GM18502 (cell line): ENCODE results near the gene PLEKHG2.
A peak's percentile ranks its signal among the peaks of the same experiment; 100 is the strongest.
"Not testable (repeated sequence)": the region's sequence is repeated elsewhere in the genome, so short reads cannot be mapped to it uniquely, and the experiment has no call there.

Experiments
- ATAC-seq: cut with Tn5 transposase; IDR thresholded peaks from one replicate; pipeline ENCODE4 v1.9.1; 2021; ENCODE audit warnings: mild to moderate bottlenecking; ENCODE audit not compliant: unreplicated experiment, poor library complexity

Gene PLEKHG2

DNA sequence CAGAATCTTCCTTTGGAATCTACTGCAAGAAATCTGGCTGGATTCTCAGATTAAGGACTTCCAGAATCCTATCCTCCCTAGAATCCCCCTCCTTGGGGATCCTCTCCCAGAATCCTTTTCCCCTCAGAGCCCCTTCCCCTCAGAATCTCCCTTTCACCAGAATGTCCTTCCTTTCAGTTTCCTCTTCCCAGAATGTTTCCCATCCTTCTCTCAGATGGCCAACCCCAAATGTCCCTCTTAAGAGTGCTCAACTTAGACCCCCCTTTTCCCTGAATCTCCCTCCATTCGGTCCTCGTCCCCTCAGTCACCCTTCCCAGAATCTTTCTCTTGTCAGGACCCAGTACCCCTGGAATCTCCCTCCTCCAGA, 23.9 kb downstream of the PLEKHG2 start:
- ATAC-seq = no peak

GRCh38 chr19:39438270-39438934, 25.9 kb downstream of the PLEKHG2 start:
- no peak for ATAC-seq

DNA sequence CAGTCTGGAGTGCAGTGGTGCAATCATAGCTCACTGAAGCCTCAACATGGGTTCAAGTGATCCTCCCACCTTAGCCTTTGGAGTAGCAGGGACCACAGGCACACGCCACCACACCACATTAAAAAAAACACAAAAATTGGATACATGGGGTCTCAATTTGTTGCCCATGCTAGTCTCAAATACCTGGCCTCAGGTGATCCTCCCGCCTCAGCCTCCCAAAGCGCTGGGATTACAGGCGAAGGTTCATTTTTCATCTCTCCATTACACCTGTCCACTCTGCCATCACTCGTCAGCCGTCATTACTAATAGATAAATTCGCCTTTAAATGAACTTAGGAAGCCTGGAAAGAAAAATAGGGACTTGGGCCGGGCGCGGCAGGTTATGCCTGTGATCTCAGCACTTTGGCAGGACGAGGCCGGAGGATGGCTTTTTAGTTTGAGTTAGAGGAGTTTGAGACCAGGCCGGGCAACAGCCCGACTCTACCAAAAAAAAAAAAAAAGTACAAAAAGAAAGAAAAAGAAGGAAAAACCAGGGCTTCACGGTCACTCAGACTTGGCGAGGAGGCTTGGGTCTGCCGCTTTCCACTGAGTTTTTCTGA, 32.2 kb downstream of the PLEKHG2 start:
- ATAC-seq = no peak

- ATAC-seq = peak; percentile 89
These were observed 33.0 kb downstream of the PLEKHG2 start, which contains the start of gene SUPT5H for GRCh38 chr19:39445196-39446111. Gene SUPT5H, plus strand, starts transcription at chr19:39445582. Its CDS starts 309 bp downstream, at chr19:39445891.

GRCh38 chr19:39446365-39447084, 34.1 kb downstream of the PLEKHG2 start:
- ATAC-seq = no peak

- no peak for ATAC-seq
These were observed 35.8 kb downstream of the PLEKHG2 start for GRCh38 chr19:39448271-39448670.

GRCh38 chr19:39449116-39449797, 36.8 kb downstream of the PLEKHG2 start:
- ATAC-seq = no peak

DNA sequence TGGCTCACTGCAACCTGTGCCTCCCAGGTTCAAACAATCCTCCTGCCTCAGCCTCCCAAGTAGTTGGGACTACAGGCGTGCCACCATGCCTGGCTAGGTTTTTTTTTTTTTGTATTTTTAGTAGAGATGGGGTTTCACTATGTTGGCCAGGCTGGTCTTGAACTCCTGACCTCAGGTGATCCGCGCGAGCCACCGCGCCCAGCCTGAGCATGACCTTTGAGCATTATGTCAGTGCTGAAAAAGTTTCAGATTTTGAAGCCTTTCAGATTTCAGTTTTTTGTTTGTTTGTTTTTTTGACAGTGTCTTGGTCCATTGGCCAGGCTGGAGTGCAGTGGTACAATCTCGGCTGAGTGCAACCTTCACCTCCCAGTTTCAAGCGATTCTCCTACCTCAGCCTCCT, 38.8 kb downstream of the PLEKHG2 start:
- ATAC-seq = not testable (repeated sequence)

GRCh38 chr19:39463403-39463802, 50.9 kb downstream of the PLEKHG2 start:
- no peak for ATAC-seq

GRCh38 chr19:39465956-39466747, 53.7 kb downstream of the PLEKHG2 start:
- ATAC-seq = no peak

DNA sequence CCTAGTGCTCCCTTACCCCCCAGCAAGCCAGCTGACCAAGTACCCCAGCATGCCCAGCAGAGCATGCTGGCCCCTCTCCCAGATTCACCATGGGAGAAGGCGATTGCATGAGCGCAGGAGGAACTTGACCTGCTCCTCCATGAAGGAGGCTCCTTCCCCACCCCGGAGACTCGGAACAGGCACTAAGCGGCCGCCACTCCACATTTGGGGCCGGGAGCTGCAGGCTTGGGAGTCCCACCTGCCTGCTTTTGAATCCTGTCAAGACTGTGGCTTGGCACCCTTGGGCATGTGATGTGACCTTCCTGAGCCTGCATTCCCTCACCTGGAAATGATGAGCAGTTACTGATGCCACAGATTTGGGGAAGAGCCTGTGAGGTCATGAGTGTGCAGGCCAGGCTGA, 55.5 kb downstream of the PLEKHG2 start:
- no peak for ATAC-seq

DNA sequence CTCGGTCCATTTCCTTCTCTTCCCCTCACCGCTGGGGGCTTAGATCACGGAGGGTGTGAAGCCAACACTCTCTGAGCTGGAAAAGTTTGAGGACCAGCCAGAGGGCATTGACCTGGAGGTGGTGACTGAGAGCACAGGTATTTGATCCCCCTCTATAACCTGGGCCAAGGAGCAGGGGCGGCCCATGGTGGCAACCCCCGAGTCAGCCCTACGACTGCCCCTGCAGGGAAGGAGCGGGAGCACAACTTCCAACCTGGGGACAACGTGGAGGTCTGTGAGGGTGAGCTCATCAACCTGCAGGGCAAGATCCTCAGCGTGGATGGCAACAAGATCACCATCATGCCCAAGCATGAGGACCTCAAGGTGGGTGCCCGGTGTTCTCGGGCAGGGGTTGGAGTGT, 56.6 kb downstream of the PLEKHG2 start:
- no peak for ATAC-seq

- ATAC-seq = no peak
These were observed 57.1 kb downstream of the PLEKHG2 start for GRCh38 chr19:39469567-39469966.

DNA sequence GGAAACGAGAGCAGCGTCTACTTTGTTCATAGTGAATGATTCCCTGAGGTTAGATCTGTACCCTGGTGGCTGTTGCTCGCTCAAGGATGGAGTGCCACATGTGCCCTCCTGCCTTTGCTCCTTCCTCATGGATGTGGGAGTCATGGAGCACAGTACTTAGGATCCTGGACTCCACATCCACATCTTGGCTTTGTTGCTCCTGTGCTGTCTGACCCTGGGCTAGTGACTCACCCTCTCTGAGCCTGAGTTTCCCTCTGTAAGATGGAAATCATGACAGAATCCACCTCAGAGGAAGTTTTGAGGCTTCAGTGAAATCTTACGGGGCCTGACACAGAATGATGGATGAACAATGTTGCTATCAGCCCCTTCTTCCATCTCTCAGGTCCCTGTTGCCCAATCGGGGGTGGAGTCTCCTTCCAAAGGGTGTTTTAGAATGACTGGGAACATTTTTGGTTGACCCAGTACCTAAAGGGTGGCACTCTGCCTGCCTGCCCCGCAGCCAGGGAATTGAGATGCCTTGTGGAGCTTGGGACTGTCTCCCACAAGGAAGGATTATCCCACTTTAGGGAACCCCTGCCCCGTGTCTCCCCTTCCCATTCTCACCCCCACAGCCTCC, 58.4 kb downstream of the PLEKHG2 start:
- no peak for ATAC-seq

DNA sequence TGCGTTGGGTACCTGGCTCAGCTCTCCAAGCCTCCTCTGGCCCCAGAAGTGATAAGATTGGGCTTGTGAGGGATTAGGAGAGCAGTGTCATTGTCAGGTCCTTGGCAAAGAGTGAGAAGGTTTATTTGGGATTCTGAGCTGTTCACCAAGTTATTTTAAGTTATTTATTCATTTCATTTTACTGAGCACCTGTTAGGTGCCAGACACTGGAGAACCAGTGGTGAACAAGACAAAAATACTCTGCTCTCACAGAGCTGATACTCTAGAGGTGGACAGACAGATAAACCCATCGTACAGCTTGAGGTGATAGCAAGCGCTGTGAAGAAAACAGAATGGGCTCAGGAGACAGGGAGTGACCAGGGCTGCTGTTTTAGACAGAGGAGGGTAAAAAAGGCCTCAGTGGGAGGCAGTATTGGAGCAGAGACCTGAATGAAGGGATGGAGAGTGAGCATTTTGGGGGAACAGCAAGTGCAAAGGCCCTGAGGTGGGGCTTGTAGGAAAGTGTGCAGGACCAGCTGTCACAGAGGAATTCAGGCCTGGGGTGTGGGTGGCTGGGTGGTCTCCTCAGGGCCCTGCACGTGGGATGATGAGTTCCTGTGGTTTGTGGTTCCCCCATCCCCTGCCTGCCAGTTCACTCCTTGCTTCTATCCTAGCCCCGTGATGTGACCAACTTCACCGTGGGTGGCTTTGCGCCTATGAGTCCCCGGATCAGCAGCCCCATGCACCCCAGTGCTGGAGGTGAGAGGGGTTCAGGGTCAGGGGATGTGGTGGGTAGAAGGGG, 59.5 kb downstream of the PLEKHG2 start:
- no peak for ATAC-seq

DNA sequence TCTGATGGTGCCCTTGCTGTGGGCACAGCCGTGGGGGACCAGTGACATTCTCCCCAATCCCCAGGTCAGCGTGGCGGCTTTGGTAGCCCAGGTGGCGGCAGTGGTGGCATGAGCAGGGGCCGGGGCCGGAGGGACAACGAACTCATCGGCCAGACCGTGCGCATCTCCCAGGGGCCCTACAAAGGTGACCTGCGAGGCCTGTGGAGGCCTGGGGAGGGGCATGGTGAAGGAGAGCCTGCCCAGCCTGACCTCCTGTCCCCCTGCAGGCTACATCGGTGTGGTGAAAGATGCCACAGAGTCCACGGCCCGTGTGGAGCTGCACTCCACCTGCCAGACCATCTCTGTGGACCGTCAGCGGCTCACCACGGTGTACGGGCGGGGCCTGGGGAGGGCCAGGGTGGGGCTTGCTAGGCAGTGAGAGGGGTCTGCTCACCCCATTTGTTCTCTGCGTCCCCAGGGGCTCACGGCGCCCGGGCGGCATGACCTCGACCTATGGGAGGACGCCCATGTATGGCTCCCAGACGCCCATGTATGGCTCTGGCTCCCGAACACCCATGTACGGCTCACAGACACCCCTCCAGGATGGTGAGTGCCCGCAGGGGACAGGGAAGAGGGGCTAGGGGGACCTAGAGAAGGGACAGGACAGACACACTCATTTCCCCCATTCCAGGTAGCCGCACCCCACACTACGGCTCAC, 60.4 kb downstream of the PLEKHG2 start:
- no peak for ATAC-seq

- no peak for ATAC-seq
These were observed 61.0 kb downstream of the PLEKHG2 start for GRCh38 chr19:39473443-39473960.
